Measurements from ENCODE around the gene ANKUB1. TPM values are rescaled to one million over a fixed set of nuclear protein-coding genes. Genes with fewer than 3 reads are reported as not detected.

The ANKUB1 gene
- total RNA-seq, 1 experiment from 2014 or later = not detected

- H3K79me2 ChIP-seq (ENCODE audit: insufficient read depth, low read length) = no peaks in the 10 kb centered on the region
- no peaks in the 10 kb centered on the region for H3K9me3 ChIP-seq (ENCODE audit: control insufficient read depth in 1 of 2, insufficient read depth in 1 of 2, low read depth in 1 of 2, low read length in 2 of 2)
- H4K20me1 ChIP-seq (ENCODE audit: insufficient read depth) = no peaks in the 10 kb centered on the region
- BruUV-seq (replicated peaks) = no TSS peak
- no peaks in the 10 kb centered on the region; a peak in 1 of 4 replicates for H3K4me1 ChIP-seq (ENCODE audit: control insufficient read depth in 1 of 2, insufficient read depth in 2 of 2, low read length in 2 of 2)
- no peak for DNase-seq (ENCODE audit: low read depth, low spot score)
- TF ChIP-seq CTCF (IDR thresholded peaks at IDR 0.05 in 2 of 3, conservative IDR thresholded peaks at IDR 0.05 in 1 of 3; ENCODE audit: borderline replicate concordance in 1 of 3, insufficient read depth in 1 of 3, low read depth in 2 of 3, low read length in 2 of 3) = no peak
- no peak for TF ChIP-seq FOSL1 (IDR thresholded peaks at IDR 0.05; ENCODE audit: low read depth)
- TF ChIP-seq ZFX (IDR thresholded peaks at IDR 0.05) = no peak
- no peak for TF ChIP-seq SRF (IDR thresholded peaks at IDR 0.05; ENCODE audit: low read depth)
- TF ChIP-seq JUND (IDR thresholded peaks at IDR 0.05) = no peak
- no peak for TF ChIP-seq SP1 (IDR thresholded peaks at IDR 0.05; ENCODE audit: low read depth)
- no peak for TF ChIP-seq MAX (IDR thresholded peaks at IDR 0.05)
- no peak for TF ChIP-seq YY1 (IDR thresholded peaks at IDR 0.05; ENCODE audit: extremely low read depth, insufficient replicate concordance, low read depth, low read length)
- TF ChIP-seq TCF7L2 (IDR thresholded peaks at IDR 0.05; ENCODE audit: borderline replicate concordance, extremely low read depth, insufficient read depth, insufficient read length) = no peak
- TF ChIP-seq ELF1 (IDR thresholded peaks at IDR 0.05; ENCODE audit: borderline replicate concordance, low read depth) = no peak
- no peak for TF ChIP-seq ZBTB33 (IDR thresholded peaks at IDR 0.05; ENCODE audit: extremely low read depth, insufficient replicate concordance, low read length)
- no peak for TF ChIP-seq EZH2 (IDR thresholded peaks at IDR 0.05)
- TF ChIP-seq CBX3 (IDR thresholded peaks at IDR 0.05; ENCODE audit: low read depth) = no peak
- no peak for TF ChIP-seq EZH2phosphoT487 (IDR thresholded peaks at IDR 0.05; ENCODE audit: borderline replicate concordance)
- TF ChIP-seq SIN3A (IDR thresholded peaks at IDR 0.05; ENCODE audit: low read depth) = no peak
- TF ChIP-seq REST (IDR thresholded peaks at IDR 0.05; ENCODE audit: low read depth) = no peak
- ChIA-PET CTCF (interaction anchor here (0.7 to 1.2 kb wide), 3 partner anchors 11 to 30 kb away, joined by 4 to 5 read pairs (median 4); no protein-coding TSS in a partner anchor), POLR2A (interaction anchor here (0.7 kb wide), 1 partner anchor 15 kb away, joined by 3 read pairs; the partner anchor contains the start of gene ANKUB1), RAD21 (ENCODE audit: low non-redundant PET in 1 of 2, low total read pairs in 2 of 2, uncharacterized antibody in 2 of 2, unreplicated experiment in 2 of 2) (no interaction called here)
- H3K4me2 ChIP-seq (ENCODE audit: low read length) = no peak overlapping the region
- H3K9ac ChIP-seq (ENCODE audit: low read length) = no peak overlapping the region
- no peak for ATAC-seq
- no peaks in the 10 kb centered on the region for H3K9me2 ChIP-seq (ENCODE audit: insufficient read depth)
- H3K27ac ChIP-seq (ENCODE audit: low read depth, low read length) = no peak overlapping the region
- H3K27me3 ChIP-seq (ENCODE audit: insufficient read depth, low read length) = no peaks in the 10 kb centered on the region
- H3K36me3 ChIP-seq (ENCODE audit: control insufficient read depth in 1 of 2, insufficient read depth in 2 of 2, low read length in 2 of 2) = no peaks in the 10 kb centered on the region
- H2AFZ ChIP-seq (ENCODE audit: low read depth, low read length, poor library complexity, severe bottlenecking) = no peak overlapping the region
- intact Hi-C loops (cut with micrococcal nuclease) = no loop called here
- no peak overlapping the region for H3K4me3 ChIP-seq (replicated peaks in 1 of 2; ENCODE audit: low read depth in 1 of 2, low read length in 2 of 2)
These were observed 14.7 kb downstream of the ANKUB1 start for GRCh38 chr3:149777414-149778214.

All from HCT116 (cell line).